ENCODE results near the gene HYAL4. TPM values are rescaled to one million over a fixed set of nuclear protein-coding genes. Genes with fewer than 3 reads are reported as not detected.

HYAL4 gene
- total RNA-seq, 1 experiment from 2014 or later = not detected

- Histone ChIP-seq H3K27me3 (ENCODE audit: control insufficient read depth, insufficient read depth, low read length) (peaks cover 2% of the 10 kb centered on the region; the same call in 1 of the 2 replicates), H3K36me3 (ENCODE audit: control insufficient read depth, insufficient read depth, low read length) (no peaks in the 10 kb centered on the region), H3K4me1 (ENCODE audit: control insufficient read depth, insufficient read depth, low read length) (no peaks in the 10 kb centered on the region), H3K27ac (ENCODE audit: low read length) (no peak overlapping the region), H3K9me3 (ENCODE audit: control insufficient read depth, insufficient read depth, low read depth, low read length) (no peaks in the 10 kb centered on the region), H3K4me3 (ENCODE audit: low read depth in 2 of 2, low read length in 2 of 2) (no peak overlapping the region)
- TF ChIP-seq REST (IDR thresholded peaks at IDR 0.05; ENCODE audit: insufficient read depth in 1 of 2, low read depth in 2 of 2, low read length in 1 of 2) = no peak
- no peak for TF ChIP-seq SIN3A (IDR thresholded peaks at IDR 0.05; ENCODE audit: borderline replicate concordance, insufficient read depth, low read depth, low read length)
- no peak for TF ChIP-seq CTCF (IDR thresholded peaks at IDR 0.05)
- no peak for TF ChIP-seq TCF7L2 (IDR thresholded peaks at IDR 0.05; ENCODE audit: low read depth, low read length)
- TF ChIP-seq POLR2AphosphoS5 (IDR thresholded peaks at IDR 0.05; ENCODE audit: low read depth, low read length) = no peak
- ATAC-seq (no peak), DNase-seq (ENCODE audit: low read depth, low spot score) (no peak)
- in situ Hi-C loops (cut with HindIII; ENCODE audit: low pct_unique_long_range_greater_than_20kb, low sequenced_read_pairs) (no loop called here), intact Hi-C loops (cut with micrococcal nuclease; ENCODE audit: unreplicated experiment) (loop anchor here (10.0 kb wide), 1 partner anchor 385 kb away; no protein-coding TSS in a partner anchor)
- CTCF ChIA-PET = no interaction called here
- POLR2A ChIA-PET = no interaction called here
- BruUV-seq (replicated peaks) = no TSS peak
Observed at GRCh38 chr7:123879628-123880027, 34.7 kb downstream of the HYAL4 start.

GRCh38 chr7:123881300-123881699 is 36.3 kb downstream of the HYAL4 start:
- ChIA-PET POLR2A (no interaction called here), CTCF (no interaction called here)
- DNase-seq (ENCODE audit: low read depth, low spot score) (no peak), ATAC-seq (no peak)
- H3K27ac ChIP-seq (ENCODE audit: low read length) = no peak overlapping the region
- peaks cover 2% of the 10 kb centered on the region; the same call in 1 of the 2 replicates for H3K27me3 ChIP-seq (ENCODE audit: control insufficient read depth, insufficient read depth, low read length)
- in situ Hi-C loops (cut with HindIII; ENCODE audit: low pct_unique_long_range_greater_than_20kb, low sequenced_read_pairs) = no loop called here
- no TSS peak for BruUV-seq (replicated peaks)
- intact Hi-C loops (cut with micrococcal nuclease; ENCODE audit: unreplicated experiment) = no loop called here
- H3K4me3 ChIP-seq (ENCODE audit: low read depth in 2 of 2, low read length in 2 of 2) = no peak overlapping the region
- H3K4me1 ChIP-seq (ENCODE audit: control insufficient read depth, insufficient read depth, low read length) = no peaks in the 10 kb centered on the region
- TF ChIP-seq POLR2AphosphoS5 (IDR thresholded peaks at IDR 0.05; ENCODE audit: low read depth, low read length) (no peak), CTCF (IDR thresholded peaks at IDR 0.05) (no peak), TCF7L2 (IDR thresholded peaks at IDR 0.05; ENCODE audit: low read depth, low read length) (no peak), REST (IDR thresholded peaks at IDR 0.05; ENCODE audit: insufficient read depth in 1 of 2, low read depth in 2 of 2, low read length in 1 of 2) (no peak), SIN3A (IDR thresholded peaks at IDR 0.05; ENCODE audit: borderline replicate concordance, insufficient read depth, low read depth, low read length) (no peak)
- H3K9me3 ChIP-seq (ENCODE audit: control insufficient read depth, insufficient read depth, low read depth, low read length) = no peaks in the 10 kb centered on the region
- no peaks in the 10 kb centered on the region for H3K36me3 ChIP-seq (ENCODE audit: control insufficient read depth, insufficient read depth, low read length)

All from Panc1 (cell line).